Mononuclear cell (primary cell): ENCODE measurements around the gene SNX1. TPM values are rescaled to one million over a fixed set of nuclear protein-coding genes. Genes with fewer than 3 reads are reported as not detected.

Experiments used
- H3K27me3 ChIP-seq: 2 replicates; pipeline ENCODE4 v1.6.0; 2011; ENCODE audit warnings: low read length, control low read depth; ENCODE audit not compliant: insufficient read depth
- H3K4me1 ChIP-seq: 2 replicates; pipeline ENCODE4 v1.5.1; 2011; ENCODE audit warnings: mild to moderate bottlenecking, low read length, control low read depth; ENCODE audit not compliant: insufficient read depth
- H3K4me3 ChIP-seq: 2 replicates; pipeline ENCODE4 v1.5.1; 2011; ENCODE audit warnings: mild to moderate bottlenecking, low read length, moderate library complexity
- H3K9me3 ChIP-seq: 2 replicates; pipeline ENCODE4 v1.5.1; 2011; ENCODE audit warnings: low read depth, mild to moderate bottlenecking, control low read depth, low read length
- total RNA-seq: library from RNA; depleted of rRNA; stranded (reverse); fragments of >200 nt; gene quantifications from one replicate; pipeline ENCODE4 v1.2.3, GENCODE V29; 2012

Gene SNX1
- total RNA-seq, 1 donor: 29.2 TPM

DNA sequence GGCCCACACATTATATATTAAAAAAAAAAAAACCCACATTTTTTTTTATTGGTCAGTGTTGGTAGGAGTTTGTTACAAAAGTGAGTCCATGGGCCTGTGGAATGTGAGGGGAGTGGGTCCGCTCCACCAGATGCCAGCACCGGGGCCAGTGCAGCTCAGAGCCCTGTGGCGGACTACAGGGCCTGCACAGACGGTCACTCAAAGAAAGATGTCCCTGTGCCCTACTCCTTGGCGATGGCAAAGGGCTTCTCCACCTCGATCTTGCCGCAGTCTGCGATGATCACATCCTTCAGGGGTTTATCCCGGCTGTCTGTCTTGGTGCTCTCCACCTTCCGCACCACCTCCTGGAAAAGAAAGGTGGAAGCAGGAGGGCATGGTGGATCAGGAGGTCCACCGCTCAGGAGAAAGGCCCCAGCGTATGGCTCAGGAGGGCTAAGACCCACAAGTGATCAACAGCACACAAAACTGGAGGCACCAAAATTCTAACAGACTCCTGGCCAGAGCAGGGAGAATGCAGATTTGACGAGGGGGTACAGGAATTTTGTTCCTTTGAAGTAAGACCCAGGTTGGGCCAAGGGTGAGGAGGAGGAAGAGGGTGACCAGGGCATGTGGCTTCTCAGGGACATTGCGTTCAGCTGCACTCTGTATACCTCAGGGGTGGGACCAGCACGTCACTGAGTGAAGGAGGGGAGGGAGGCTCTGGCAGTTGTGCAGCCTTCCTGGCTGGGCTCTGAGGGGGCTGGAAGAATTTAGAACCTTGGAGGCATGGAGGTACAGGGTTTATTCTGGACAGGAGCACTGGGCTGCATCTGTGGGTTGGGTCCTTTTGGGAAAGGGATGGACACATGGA is 60.2 kb downstream of the SNX1 start:
- H3K27me3 ChIP-seq: peaks cover 18% of the 10 kb centered on the region
- peaks cover 65% of the 10 kb centered on the region for H3K4me1 ChIP-seq
- no peak overlapping the region for H3K4me3 ChIP-seq
- no peaks in the 10 kb centered on the region for H3K9me3 ChIP-seq

DNA sequence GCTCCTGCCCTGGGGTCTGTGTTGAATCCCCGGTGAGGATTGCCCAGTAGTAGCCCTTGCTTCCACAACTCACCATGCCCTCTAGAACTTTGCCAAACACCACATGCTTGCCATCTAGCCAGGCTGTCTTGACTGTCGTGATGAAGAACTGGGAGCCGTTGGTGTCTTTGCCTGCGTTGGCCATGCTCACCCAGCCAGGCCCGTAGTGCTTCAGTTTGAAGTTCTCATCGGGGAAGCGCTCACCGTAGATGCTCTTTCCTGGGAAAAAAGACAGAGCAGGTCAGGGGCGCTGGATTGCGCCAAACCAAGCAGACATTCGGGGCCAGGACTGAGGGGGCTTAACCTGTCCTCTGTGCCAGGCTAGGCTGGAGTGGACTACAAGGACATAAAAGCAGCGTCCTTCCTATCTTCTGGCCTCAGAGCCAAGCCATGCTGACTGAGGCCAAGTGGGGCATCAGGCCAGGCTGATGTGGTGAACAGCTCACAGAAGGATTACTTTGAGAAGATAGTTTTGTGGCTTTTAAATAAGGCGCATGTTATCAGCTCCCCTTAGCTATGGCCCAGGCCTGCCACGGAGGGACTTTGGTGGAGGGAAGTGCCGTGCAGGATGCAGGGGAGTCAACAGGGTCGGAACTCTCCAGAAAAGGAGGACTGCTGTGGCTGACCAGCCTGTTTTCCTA is 61.0 kb downstream of the SNX1 start:
- Histone ChIP-seq H3K4me1 (peaks cover 67% of the 10 kb centered on the region), H3K27me3 (peaks cover 16% of the 10 kb centered on the region), H3K9me3 (no peaks in the 10 kb centered on the region), H3K4me3 (no peak overlapping the region)

DNA sequence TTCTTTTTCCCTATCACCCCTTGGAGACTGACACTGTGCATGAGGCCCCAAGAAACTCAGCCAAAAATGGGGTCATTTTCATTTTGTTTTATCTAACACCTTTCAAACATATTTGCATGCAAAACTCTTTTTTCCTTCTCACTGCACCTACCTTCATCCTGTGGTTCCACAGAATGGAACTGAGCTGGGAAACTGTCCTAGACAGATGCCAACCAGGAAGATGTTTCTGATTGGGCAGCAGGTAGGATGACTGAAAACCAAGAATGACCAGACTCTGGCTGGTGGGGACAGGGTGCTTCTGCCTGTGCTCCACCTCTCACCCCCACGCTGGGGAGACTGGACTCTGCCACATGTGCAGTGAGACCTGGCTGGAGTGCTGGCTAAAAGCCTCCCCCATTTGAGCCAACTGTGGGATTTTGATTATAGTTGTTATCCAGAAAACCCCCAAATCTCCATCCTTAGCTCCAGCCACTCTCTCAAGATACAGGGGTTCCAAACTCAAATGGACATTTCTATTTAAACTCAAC is 61.9 kb downstream of the SNX1 start:
- no peak overlapping the region for H3K4me3 ChIP-seq
- H3K27me3 ChIP-seq: peaks cover 7% of the 10 kb centered on the region
- H3K4me1 ChIP-seq: peaks cover 64% of the 10 kb centered on the region
- no peaks in the 10 kb centered on the region for H3K9me3 ChIP-seq

DNA sequence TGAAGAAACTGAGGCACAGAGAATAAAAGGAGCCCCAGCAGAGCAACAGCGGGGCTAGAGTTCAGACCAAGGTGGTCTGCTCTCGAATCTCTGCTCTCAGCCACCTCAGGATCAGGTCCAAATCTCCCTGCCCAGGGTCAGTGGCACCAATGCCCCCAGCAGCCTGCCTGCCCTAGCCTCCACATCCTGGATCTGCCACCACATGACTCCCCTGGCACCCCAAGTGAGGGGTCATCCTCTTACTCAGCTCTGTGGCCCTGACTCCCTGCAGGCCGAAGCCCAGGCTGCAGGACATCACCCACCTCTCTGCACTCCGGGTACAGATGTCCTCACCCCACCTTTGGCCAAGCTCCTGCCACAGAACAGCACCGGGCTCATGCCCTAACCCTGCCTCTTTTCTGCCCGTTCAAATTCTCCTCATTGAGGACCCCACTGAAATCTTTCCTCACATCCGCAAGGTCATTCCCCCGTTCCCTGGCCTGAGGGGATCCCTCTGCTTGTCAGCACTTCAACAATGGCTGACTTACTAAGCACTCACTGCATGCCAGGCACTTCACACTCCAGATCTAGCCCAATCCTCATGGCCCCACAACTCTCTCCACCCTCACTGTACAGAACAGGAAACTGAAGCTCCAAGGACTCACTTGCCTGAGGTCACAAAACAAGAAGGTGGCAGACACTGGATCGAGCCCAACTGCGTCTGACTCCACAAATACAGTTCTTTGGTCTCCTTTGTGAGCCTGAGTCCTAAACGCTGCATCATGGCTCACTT is 62.8 kb downstream of the SNX1 start:
- Histone ChIP-seq H3K4me1 (peaks cover 58% of the 10 kb centered on the region), H3K4me3 (no peak overlapping the region), H3K9me3 (no peaks in the 10 kb centered on the region), H3K27me3 (no peaks in the 10 kb centered on the region)

DNA sequence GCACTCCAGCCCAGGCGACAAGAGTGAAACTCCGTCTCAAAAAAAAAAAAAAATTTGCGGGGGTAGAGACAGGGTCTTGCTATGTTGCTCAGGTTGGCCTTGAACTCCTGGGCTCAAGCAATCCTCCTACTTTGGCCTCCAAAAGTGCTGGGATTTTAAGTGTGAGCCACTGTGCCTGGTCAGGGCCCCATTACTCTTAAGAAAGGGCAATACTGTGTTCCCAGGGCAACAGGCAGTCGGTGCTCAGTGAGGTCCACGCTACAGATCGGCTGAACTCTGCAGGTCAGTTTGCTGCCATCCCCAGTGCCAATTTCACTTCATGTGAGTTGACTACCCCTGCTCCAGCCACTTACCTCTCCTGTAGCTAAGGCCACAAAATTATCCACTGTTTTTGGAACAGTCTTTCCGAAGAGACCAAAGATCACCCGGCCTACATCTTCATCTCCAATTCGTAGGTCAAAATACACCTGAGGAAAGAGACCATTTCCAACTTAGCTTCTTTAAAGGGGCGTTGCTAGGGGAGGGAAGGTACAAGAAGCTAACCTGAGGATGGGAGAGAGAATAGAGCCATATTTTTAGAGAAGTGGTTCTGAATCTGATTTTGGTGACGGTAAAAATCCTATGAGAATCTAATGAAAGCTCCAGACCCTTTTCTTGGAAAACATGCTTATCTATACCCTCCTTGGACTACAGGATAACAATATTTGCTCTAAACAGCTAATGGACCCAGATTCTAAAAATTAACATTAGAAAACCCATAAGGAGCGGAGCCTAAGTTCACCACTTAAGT is 66.1 kb downstream of the SNX1 start:
- H3K27me3 ChIP-seq: no peaks in the 10 kb centered on the region
- H3K4me1 ChIP-seq: peaks cover 68% of the 10 kb centered on the region
- H3K4me3 ChIP-seq: peak overlapping the region; percentile 87
- H3K9me3 ChIP-seq: no peaks in the 10 kb centered on the region

DNA sequence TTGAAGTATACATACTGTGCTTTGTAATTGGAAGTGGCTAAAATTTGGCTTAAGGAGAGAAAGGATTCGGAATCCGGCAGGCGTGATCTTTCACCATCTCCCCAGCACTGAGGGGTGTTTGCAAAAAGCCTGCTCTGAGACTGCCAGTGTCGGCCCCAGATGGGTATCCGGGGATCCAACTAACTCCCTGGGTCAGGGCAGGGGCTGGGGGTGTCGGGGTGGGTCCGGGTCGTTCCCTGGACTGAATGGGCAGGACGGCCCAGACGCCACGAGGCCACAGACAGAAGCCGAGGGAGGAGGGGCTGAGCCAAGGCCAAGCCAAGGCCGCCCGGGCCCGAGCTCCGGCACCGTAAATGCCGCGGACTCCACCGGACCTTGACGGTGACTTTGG is 66.7 kb downstream of the SNX1 start:
- Histone ChIP-seq H3K4me3 (peak overlapping the region; percentile 87), H3K4me1 (peaks cover 68% of the 10 kb centered on the region), H3K27me3 (no peaks in the 10 kb centered on the region), H3K9me3 (no peaks in the 10 kb centered on the region)

DNA sequence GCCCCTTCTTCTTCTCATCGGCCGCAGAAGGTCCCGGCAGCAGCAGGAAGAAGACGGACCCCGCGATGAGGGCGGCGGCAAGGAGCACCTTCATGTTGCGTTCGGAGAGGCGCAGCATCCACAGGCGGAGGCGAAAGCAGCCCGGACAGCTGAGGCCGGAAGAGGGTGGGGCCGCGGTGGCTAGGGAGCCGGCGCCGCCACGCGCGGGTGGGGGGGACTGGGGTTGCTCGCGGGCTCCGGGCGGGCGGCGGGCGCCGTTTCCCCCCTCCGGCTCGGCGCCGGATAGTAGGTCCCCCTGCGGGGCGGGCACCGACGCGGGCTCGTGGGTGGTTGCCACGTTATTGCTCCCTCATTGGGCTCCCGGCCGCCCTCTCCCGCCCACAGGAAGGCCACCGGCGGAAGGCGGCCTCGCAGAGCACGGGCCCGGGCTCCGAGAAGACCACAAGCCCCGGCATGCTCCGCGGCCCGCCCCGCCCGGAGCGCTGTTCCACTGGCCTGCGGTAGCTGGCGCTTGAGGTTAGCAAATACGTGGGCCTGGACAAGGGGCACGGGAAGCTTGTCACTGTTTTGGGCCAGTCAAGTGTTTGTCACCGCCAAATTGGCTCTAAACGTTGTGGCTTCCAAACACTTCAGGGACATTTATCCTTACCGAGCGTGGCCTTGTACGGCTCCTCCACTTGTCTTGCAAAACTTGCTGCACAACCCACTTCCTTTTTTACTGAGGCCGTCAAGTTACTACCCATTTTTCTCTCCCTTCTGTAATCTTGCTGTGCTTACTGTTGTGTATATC is 67.3 kb downstream of the SNX1 start, which contains the start of gene PPIB:
PPIB (minus strand) TSS at position 154 of the 790 bp plus-strand sequence; CDS start at position 118, 36 bp downstream.
- H3K4me3 ChIP-seq: peak within 1 kb of the TSS; percentile 87
- no peaks in the 10 kb centered on the region for H3K27me3 ChIP-seq
- H3K9me3 ChIP-seq: no peaks in the 10 kb centered on the region
- peaks cover 63% of the 10 kb centered on the region for H3K4me1 ChIP-seq

DNA sequence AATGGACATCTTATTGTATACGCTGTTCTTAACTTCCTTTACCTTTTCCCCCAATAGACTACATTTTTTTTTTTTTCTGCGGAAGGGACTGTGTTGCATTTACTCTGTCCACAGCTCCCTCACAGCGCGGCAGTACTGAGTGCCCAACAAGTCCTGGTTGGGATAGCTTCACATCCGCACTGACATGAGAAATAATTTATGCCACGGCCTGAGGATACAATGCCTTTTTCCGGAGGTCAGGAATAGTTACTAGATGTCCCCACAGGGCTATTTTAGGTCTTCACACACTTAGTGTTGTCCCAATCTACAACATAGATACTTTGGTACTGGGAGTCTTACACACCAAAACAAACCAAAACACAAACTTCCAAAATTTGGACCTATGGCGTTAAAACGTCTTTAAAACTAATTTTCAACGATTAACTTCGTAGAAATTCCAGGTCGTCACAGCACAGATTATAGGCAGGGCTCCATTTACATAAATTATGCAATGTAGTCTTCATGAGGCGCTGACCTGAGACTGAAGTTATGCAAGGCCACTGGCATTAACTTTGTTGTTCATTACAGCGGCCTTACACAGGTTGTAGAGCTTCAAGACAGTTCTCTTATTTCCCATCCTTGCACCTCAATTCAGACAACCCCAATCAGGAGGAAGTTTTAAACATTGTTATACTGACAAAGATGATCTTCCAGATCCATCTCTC is 68.0 kb downstream of the SNX1 start:
- Histone ChIP-seq H3K4me3 (peak overlapping the region; percentile 87), H3K4me1 (peaks cover 58% of the 10 kb centered on the region), H3K9me3 (no peaks in the 10 kb centered on the region), H3K27me3 (no peaks in the 10 kb centered on the region)

DNA sequence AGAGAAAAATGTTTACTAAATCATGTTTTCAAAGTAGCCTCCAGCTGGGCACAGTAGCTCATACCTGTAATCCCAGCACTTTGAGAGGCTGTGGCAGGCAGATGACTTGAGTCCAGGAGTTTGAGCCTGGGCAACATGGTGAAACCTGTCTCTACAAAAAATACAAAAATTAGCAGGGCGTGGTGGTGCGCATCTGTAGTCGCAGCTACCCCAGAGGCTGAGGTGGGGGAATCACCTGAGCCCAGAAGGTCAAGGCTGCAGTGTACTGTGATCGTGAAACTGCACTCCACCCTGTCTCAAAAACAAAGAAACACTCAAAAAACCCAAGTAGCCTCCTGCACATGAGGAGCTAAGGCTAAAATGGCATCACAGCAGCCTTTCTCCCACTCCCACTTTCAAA is 68.7 kb downstream of the SNX1 start:
- Histone ChIP-seq H3K4me1 (peaks cover 51% of the 10 kb centered on the region), H3K4me3 (no peak overlapping the region), H3K27me3 (no peaks in the 10 kb centered on the region), H3K9me3 (no peaks in the 10 kb centered on the region)

DNA sequence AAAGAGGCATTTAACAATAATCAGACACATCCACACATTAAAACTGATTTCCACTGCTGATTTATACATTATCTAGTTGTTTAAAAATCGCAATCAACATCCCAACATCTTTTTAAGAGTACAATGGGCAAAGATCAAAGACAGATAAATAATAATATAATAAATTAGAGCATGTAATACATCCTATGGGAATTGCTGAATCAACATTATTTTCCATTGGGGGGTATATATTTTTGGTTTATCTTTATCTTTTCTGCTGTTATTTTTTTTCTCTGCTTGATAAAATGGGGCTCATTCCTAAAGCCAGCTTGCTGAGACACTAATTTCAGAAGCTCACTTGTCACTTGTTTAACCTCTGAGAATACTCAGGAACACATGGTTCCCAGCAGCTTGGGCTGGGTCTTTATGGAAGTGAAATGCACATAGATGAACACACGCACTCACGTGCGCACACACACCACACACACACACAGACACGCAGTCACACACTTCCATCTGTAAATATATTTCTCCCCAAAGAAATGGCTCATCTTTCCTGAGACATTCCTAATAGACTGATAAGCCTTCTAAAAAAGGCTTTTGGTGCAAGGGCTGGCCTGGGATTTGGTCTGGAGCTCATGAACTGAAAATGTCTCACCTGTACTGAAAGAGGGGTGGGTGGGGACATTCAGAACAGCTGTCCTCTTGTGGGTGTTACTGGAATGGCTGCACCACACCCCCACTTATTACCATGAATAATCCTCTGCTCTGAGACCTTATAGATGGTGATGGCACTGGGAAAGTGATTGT is 70.5 kb downstream of the SNX1 start:
- peaks cover 34% of the 10 kb centered on the region for H3K4me1 ChIP-seq
- no peak overlapping the region for H3K4me3 ChIP-seq
- no peaks in the 10 kb centered on the region for H3K9me3 ChIP-seq
- no peaks in the 10 kb centered on the region for H3K27me3 ChIP-seq

DNA sequence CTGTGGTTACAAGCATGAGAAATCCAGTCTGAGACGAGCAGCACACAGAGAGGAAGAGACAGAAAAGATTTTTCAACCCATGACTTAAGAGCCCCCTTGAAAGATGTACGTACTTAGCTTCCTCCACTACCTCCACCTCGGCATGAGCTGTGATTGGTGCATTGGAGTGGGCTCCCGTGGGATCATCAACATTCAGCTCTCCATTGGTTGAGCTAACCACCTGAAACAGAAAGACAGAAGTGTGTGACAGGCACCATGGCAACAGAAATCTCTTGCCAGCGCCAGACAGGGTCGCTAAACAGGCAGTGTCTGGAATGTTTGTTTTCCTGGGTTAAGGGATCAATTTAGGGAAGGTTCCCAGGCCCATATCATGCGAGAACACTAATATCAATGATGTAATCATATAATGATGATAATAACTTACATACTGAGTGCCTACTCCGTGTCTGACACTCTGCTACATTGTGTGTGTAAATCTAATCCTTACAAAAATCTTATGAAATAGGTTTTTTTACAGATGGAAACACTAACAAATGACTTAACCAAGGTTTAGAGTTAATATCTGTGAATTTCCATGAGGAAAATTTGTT is 84.5 kb downstream of the SNX1 start:
- Histone ChIP-seq H3K27me3 (no peaks in the 10 kb centered on the region), H3K4me1 (peaks cover 7% of the 10 kb centered on the region), H3K9me3 (no peaks in the 10 kb centered on the region), H3K4me3 (no peak overlapping the region)

DNA sequence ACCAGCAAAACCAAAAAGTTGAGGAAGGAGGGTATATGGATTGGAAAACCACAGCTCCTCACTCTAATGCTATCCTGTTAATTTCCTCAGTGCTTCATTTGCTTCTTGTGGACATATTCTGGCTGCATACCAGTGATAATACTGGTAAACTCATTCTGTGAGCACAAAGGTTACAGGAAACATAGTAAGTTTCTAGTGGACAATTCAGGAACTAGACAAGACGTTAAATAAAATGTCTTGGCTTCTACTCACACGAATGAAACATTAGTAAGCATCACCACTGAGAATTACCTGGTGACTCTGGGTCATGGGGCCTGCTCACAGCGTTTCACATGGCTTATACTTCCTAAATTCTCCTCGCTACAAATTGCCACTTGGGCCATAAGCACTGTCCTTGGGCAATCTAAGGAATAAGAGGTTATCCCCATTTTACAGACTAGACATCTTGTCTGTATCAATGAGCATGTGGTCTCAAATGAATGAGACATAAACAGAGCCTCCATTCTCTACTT is 87.1 kb downstream of the SNX1 start:
- Histone ChIP-seq H3K9me3 (no peaks in the 10 kb centered on the region), H3K4me1 (peaks cover 7% of the 10 kb centered on the region), H3K27me3 (no peaks in the 10 kb centered on the region), H3K4me3 (no peak overlapping the region)
